ENCODE measurements around the gene WDFY2.

- TF ChIP-seq YY1 (IDR thresholded peaks at IDR 0.05; ENCODE audit: insufficient read depth, insufficient read length): no peak
- no peak for TF ChIP-seq ZNF274 (IDR thresholded peaks at IDR 0.05; ENCODE audit: low read depth, low read length)
Measured at GRCh38 chr13:51770681-51771417, 186.6 kb downstream of the WDFY2 start.
